ENCODE data around the gene PGP.

PGP gene

GRCh38 chr16:2177561-2177960, 37.1 kb downstream of the PGP start:
- Histone ChIP-seq H3K27ac (ENCODE audit: low read depth, low read length) (no peak overlapping the region), H3K36me3 (ENCODE audit: control insufficient read depth, insufficient read depth, low read length) (peaks cover 47% of the 10 kb centered on the region), H3K9me3 (ENCODE audit: control insufficient read depth, insufficient read depth, low read length) (no peaks in the 10 kb centered on the region), H3K9ac (ENCODE audit: low read depth, low read length) (no peak overlapping the region), H3K27me3 (ENCODE audit: control insufficient read depth, insufficient read depth, low read length) (no peaks in the 10 kb centered on the region), H3K4me1 (ENCODE audit: control insufficient read depth, insufficient read depth, low read length) (no peaks in the 10 kb centered on the region), H3K4me3 (ENCODE audit: low read depth, low read length) (no peak overlapping the region)

GRCh38 chr16:2177101-2177500, 37.5 kb downstream of the PGP start:
- H3K36me3 ChIP-seq (ENCODE audit: control insufficient read depth, insufficient read depth, low read length), result peaks cover 50% of the 10 kb centered on the region
- no peaks in the 10 kb centered on the region for H3K4me1 ChIP-seq (ENCODE audit: control insufficient read depth, insufficient read depth, low read length)
- no peak overlapping the region for H3K27ac ChIP-seq (ENCODE audit: low read depth, low read length)
- no peaks in the 10 kb centered on the region for H3K9me3 ChIP-seq (ENCODE audit: control insufficient read depth, insufficient read depth, low read length)
- no peaks in the 10 kb centered on the region for H3K27me3 ChIP-seq (ENCODE audit: control insufficient read depth, insufficient read depth, low read length)
- H3K4me3 ChIP-seq (ENCODE audit: low read depth, low read length), result no peak overlapping the region
- no peak overlapping the region for H3K9ac ChIP-seq (ENCODE audit: low read depth, low read length)

DNA sequence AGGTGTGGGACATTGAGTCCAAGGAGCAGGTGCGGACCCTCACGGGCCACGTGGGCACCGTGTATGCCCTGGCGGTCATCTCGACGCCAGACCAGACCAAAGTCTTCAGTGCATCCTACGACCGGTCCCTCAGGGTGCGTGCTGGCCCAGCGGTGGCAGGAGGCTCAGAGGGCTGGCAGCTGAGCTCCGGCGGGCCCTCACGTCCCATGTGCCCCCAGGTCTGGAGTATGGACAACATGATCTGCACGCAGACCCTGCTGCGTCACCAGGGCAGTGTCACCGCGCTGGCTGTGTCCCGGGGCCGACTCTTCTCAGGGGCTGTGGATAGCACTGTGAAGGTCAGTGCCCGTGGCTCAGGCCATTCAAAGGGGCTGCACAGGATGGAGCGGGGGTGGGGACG, 38.6 kb downstream of the PGP start:
- Histone ChIP-seq H3K27ac (ENCODE audit: low read depth, low read length) (no peak overlapping the region), H3K27me3 (ENCODE audit: control insufficient read depth, insufficient read depth, low read length) (no peaks in the 10 kb centered on the region), H3K36me3 (ENCODE audit: control insufficient read depth, insufficient read depth, low read length) (peaks cover 58% of the 10 kb centered on the region), H3K4me3 (ENCODE audit: low read depth, low read length) (no peak overlapping the region), H3K4me1 (ENCODE audit: control insufficient read depth, insufficient read depth, low read length) (no peaks in the 10 kb centered on the region), H3K9ac (ENCODE audit: low read depth, low read length) (no peak overlapping the region), H3K9me3 (ENCODE audit: control insufficient read depth, insufficient read depth, low read length) (no peaks in the 10 kb centered on the region)

GRCh38 chr16:2175454-2175853, 39.2 kb downstream of the PGP start:
- H3K9me3 ChIP-seq (ENCODE audit: control insufficient read depth, insufficient read depth, low read length), result no peaks in the 10 kb centered on the region
- H3K27me3 ChIP-seq (ENCODE audit: control insufficient read depth, insufficient read depth, low read length), result no peaks in the 10 kb centered on the region
- H3K4me1 ChIP-seq (ENCODE audit: control insufficient read depth, insufficient read depth, low read length), result no peaks in the 10 kb centered on the region
- H3K9ac ChIP-seq (ENCODE audit: low read depth, low read length), result no peak overlapping the region
- H3K27ac ChIP-seq (ENCODE audit: low read depth, low read length), result no peak overlapping the region
- peaks cover 61% of the 10 kb centered on the region for H3K36me3 ChIP-seq (ENCODE audit: control insufficient read depth, insufficient read depth, low read length)
- no peak overlapping the region for H3K4me3 ChIP-seq (ENCODE audit: low read depth, low read length)

GRCh38 chr16:2174396-2175131, 40.1 kb downstream of the PGP start:
- no peaks in the 10 kb centered on the region for H3K4me1 ChIP-seq (ENCODE audit: control insufficient read depth, insufficient read depth, low read length)
- H3K9ac ChIP-seq (ENCODE audit: low read depth, low read length), result no peak overlapping the region
- no peaks in the 10 kb centered on the region for H3K27me3 ChIP-seq (ENCODE audit: control insufficient read depth, insufficient read depth, low read length)
- no peak overlapping the region for H3K4me3 ChIP-seq (ENCODE audit: low read depth, low read length)
- peaks cover 62% of the 10 kb centered on the region for H3K36me3 ChIP-seq (ENCODE audit: control insufficient read depth, insufficient read depth, low read length)
- H3K27ac ChIP-seq (ENCODE audit: low read depth, low read length), result no peak overlapping the region
- no peaks in the 10 kb centered on the region for H3K9me3 ChIP-seq (ENCODE audit: control insufficient read depth, insufficient read depth, low read length)

GRCh38 chr16:2173916-2174315, 40.7 kb downstream of the PGP start:
- H3K36me3 ChIP-seq (ENCODE audit: control insufficient read depth, insufficient read depth, low read length), result peaks cover 67% of the 10 kb centered on the region

DNA sequence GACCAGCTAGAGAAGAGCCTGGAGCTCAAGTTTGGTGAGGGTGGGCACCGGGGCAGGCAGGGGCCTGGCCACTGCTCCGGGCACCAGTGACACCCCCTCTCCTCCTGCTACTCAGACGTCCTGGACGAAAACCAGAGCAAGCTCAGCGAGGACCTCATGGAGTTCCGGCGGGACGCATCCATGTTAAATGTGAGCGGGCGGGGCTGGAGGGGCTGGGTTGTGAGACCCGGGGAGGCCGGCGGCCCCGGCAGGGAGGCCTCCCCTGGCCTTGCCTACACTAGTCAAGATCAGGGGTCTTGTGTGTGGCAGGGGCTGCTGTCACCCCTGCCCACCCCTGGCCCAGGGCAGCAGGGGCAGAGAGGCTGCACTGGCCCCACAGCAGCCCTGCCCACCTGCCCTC, 41.3 kb downstream of the PGP start:
- Histone ChIP-seq H3K27ac (ENCODE audit: low read depth, low read length) (no peak overlapping the region), H3K9ac (ENCODE audit: low read depth, low read length) (no peak overlapping the region), H3K4me1 (ENCODE audit: control insufficient read depth, insufficient read depth, low read length) (no peaks in the 10 kb centered on the region), H3K4me3 (ENCODE audit: low read depth, low read length) (no peak overlapping the region), H3K27me3 (ENCODE audit: control insufficient read depth, insufficient read depth, low read length) (no peaks in the 10 kb centered on the region), H3K36me3 (ENCODE audit: control insufficient read depth, insufficient read depth, low read length) (peaks cover 72% of the 10 kb centered on the region), H3K9me3 (ENCODE audit: control insufficient read depth, insufficient read depth, low read length) (no peaks in the 10 kb centered on the region)

More at GRCh38 chr16:2173916-2174315, 40.7 kb downstream of the PGP start:
- no peak overlapping the region for H3K27ac ChIP-seq (ENCODE audit: low read depth, low read length)
- H3K27me3 ChIP-seq (ENCODE audit: control insufficient read depth, insufficient read depth, low read length), result no peaks in the 10 kb centered on the region
- no peak overlapping the region for H3K9ac ChIP-seq (ENCODE audit: low read depth, low read length)
- no peaks in the 10 kb centered on the region for H3K9me3 ChIP-seq (ENCODE audit: control insufficient read depth, insufficient read depth, low read length)
- no peak overlapping the region for H3K4me3 ChIP-seq (ENCODE audit: low read depth, low read length)
- H3K4me1 ChIP-seq (ENCODE audit: control insufficient read depth, insufficient read depth, low read length), result no peaks in the 10 kb centered on the region

- Histone ChIP-seq H3K4me3 (ENCODE audit: low read depth, low read length) (no peak overlapping the region), H3K36me3 (ENCODE audit: control insufficient read depth, insufficient read depth, low read length) (peaks cover 77% of the 10 kb centered on the region), H3K9ac (ENCODE audit: low read depth, low read length) (no peak overlapping the region), H3K27ac (ENCODE audit: low read depth, low read length) (no peak overlapping the region), H3K27me3 (ENCODE audit: control insufficient read depth, insufficient read depth, low read length) (no peaks in the 10 kb centered on the region), H3K9me3 (ENCODE audit: control insufficient read depth, insufficient read depth, low read length) (no peaks in the 10 kb centered on the region), H3K4me1 (ENCODE audit: control insufficient read depth, insufficient read depth, low read length) (no peaks in the 10 kb centered on the region)
Observed at GRCh38 chr16:2172688-2173335, 41.8 kb downstream of the PGP start.

GRCh38 chr16:2171601-2172178, 43.0 kb downstream of the PGP start:
- Histone ChIP-seq H3K9ac (ENCODE audit: low read depth, low read length) (no peak overlapping the region), H3K36me3 (ENCODE audit: control insufficient read depth, insufficient read depth, low read length) (peaks cover 80% of the 10 kb centered on the region), H3K4me1 (ENCODE audit: control insufficient read depth, insufficient read depth, low read length) (no peaks in the 10 kb centered on the region), H3K4me3 (ENCODE audit: low read depth, low read length) (no peak overlapping the region), H3K27ac (ENCODE audit: low read depth, low read length) (no peak overlapping the region), H3K9me3 (ENCODE audit: control insufficient read depth, insufficient read depth, low read length) (no peaks in the 10 kb centered on the region), H3K27me3 (ENCODE audit: control insufficient read depth, insufficient read depth, low read length) (no peaks in the 10 kb centered on the region)

GRCh38 chr16:2170587-2171435, 43.8 kb downstream of the PGP start:
- no peak overlapping the region for H3K27ac ChIP-seq (ENCODE audit: low read depth, low read length)
- H3K9me3 ChIP-seq (ENCODE audit: control insufficient read depth, insufficient read depth, low read length), result no peaks in the 10 kb centered on the region
- H3K4me3 ChIP-seq (ENCODE audit: low read depth, low read length), result no peak overlapping the region
- peaks cover 81% of the 10 kb centered on the region for H3K36me3 ChIP-seq (ENCODE audit: control insufficient read depth, insufficient read depth, low read length)
- H3K27me3 ChIP-seq (ENCODE audit: control insufficient read depth, insufficient read depth, low read length), result no peaks in the 10 kb centered on the region
- H3K9ac ChIP-seq (ENCODE audit: low read depth, low read length), result no peak overlapping the region
- H3K4me1 ChIP-seq (ENCODE audit: control insufficient read depth, insufficient read depth, low read length), result no peaks in the 10 kb centered on the region

Measured in HUES48 (cell line).